HL-60 (cell line): Measurements from ENCODE around the gene TRAIP.
A peak's percentile ranks its signal among the peaks of the same experiment; 100 is the strongest.

ENCODE experiments used
- DNase-seq, 2 experiments: peaks; one replicate each; pipeline ENCODE4 v3.0.0-alpha.2; 2010 to 2020; ENCODE audit warnings: low read depth in 1 of 2, low spot score in 1 of 2
- H3K27ac ChIP-seq: fragments of 250-450 bp; sonication (Bioruptor Pico); replicated peaks from 2 replicates; pipeline ENCODE4 v1.5.1; 2020; ENCODE audit warnings: mild to moderate bottlenecking, moderate library complexity
- H3K27me3 ChIP-seq: fragments of 250-450 bp; sonication (Bioruptor Pico); 2 replicates; pipeline ENCODE4 v1.5.1; 2021; ENCODE audit warnings: mild to moderate bottlenecking, moderate library complexity; ENCODE audit not compliant: insufficient read depth, poor library complexity, severe bottlenecking
- H3K4me3 ChIP-seq: replicated peaks from 2 replicates; pipeline ENCODE4 v1.5.1; 2011; ENCODE audit warnings: mild to moderate bottlenecking, control low read depth, low read length; ENCODE audit not compliant: insufficient read depth
- CTCF ChIP-seq: IDR thresholded peaks from one replicate; pipeline ENCODE4 v1.5.1; 2011; ENCODE audit warnings: low read length, control low read depth, inconsistent platforms; ENCODE audit not compliant: insufficient read depth
- GABPA ChIP-seq: IDR thresholded peaks from 2 replicates; pipeline ENCODE4 v1.6.1; 2012; ENCODE audit warnings: low read depth
- POLR2AphosphoS5 ChIP-seq: IDR thresholded peaks from 2 replicates; pipeline ENCODE4 v1.6.1; 2012; ENCODE audit warnings: low read depth
- REST ChIP-seq: IDR thresholded peaks from 2 replicates; pipeline ENCODE4 v1.6.1; 2012; ENCODE audit warnings: low read depth; ENCODE audit not compliant: insufficient replicate concordance
- SPI1 ChIP-seq: IDR thresholded peaks from 2 replicates; pipeline ENCODE4 v1.6.1; 2012; ENCODE audit warnings: low read depth, mild to moderate bottlenecking, borderline replicate concordance

The TRAIP gene

DNA sequence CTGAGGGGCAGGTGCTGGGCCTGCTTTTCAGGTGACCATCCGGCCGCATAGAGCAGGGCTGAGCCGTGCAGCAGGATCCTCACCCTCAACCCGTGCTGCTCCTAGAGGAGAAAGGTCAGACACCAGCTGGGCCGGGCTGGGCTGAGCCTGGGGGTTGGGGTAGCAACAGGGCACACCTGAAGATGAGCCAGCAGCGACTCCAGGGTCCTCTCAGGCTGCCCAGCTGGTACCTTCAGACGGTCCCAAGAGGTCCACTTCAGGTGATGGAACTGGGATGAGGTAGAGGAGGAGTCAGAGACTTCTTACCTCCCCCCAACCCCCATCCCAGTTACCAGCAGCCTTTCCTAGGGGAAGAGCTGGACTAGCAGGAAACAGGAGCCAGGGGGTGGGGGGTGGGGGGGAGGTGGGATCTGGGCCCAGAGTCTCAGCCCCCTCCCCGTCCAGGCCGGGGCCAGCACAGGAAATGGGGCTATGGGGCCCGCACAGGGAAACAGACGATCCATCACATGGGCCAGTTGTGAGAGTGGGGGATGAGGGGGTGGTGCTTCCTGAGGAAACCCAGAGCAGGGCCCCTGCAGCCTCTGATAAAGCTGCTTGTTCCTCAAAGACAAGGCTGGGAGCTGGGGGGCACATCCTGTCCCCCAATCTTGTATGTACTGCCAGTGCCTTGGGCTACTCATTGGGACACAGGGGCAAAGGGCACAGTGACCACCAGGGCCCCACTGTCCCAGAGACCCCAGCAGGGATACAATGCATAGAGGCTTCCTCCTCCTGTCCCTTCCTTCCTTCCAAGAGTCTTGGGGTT lies 50.3 kb downstream of the TRAIP start:
- peak; percentile 56 to 90 for DNase-seq
- H3K4me3 ChIP-seq = peak overlapping the region; percentile 30

DNA sequence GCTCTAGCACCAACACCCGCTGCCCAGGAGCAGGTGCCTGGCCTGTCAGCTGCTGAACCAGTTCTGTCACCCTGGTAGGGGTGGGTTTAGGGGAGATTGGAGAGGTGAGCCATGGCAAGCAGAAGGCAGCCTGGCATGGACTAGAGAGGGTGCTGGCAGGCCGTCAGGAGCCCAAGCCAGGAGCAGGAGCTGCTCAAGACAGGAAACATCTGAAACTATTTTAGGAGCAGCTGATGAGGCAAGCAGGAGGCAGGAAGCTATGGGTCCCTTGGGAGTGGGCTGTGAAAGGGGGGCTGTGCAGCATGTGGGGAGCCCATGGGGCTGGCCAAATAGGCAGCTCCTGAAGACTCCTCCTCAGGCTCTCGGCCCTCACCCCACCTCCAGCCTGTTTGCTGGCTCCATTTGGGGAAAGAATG lies 51.0 kb downstream of the TRAIP start:
- TF ChIP-seq GABPA = 0 out of 2 replicates have a peak, but pooled peaks have one; percentile 18
- TF ChIP-seq CTCF = no peak
- peak; percentile 43 for TF ChIP-seq REST
- peak; percentile 93 for TF ChIP-seq POLR2AphosphoS5
- H3K27ac ChIP-seq = peak overlapping the region; percentile 89
- peak; percentile 74 to 88 for DNase-seq
- H3K4me3 ChIP-seq = peak overlapping the region; percentile 30
- no peaks in the 10 kb centered on the region for H3K27me3 ChIP-seq

More for the DNA sequence above, 50.3 kb downstream of the TRAIP start:
- TF ChIP-seq GABPA (no peak), REST (no peak), CTCF (no peak), SPI1 (peak; percentile 45; the same call in 1 of the 2 replicates), POLR2AphosphoS5 (peak; percentile 74)
- Histone ChIP-seq H3K27ac (peak overlapping the region; percentile 89), H3K27me3 (no peaks in the 10 kb centered on the region)

DNA sequence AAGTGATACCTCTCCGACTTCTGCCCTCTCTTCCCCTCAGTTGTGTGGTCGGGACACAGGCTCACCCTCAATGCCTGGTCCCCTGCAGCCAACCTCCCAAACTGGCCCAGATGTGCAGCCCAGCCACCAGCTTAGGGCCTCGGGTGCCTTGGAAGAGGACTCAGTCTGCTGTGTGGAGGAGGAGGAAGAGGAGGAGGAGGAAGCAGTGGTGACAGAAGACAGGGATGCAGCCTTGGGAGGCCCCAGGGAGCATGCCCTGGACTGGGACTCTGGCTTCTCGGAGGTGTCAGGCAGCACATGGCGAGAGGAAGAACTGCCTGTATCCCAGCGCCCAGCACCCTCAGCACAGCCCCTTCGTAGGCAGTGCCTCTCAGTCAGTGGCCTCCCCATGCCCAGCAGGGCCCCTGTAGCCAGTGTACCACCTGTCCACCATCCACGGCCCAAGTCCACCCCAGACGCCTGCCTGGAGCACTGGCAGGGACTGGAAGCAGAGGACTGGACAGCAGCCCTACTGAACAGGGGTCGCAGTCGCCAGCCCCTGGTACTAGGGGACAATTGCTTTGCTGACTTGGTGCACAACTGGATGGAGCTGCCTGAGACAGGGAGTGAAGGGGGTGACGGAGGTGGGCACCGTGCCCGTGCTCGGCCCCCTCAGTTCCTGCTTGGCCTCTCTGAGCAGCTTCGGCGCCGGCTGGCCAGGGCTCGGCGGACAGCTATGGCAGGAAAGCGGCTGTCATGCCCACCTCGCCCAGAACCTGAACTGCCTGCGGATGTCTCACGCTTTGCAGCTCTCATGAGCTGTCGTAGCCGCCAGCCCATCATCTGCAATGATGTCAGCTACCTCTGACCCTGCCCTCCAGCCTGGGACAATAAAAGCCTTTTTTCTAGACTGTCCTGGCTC lies 52.0 kb downstream of the TRAIP start:
- no peak for TF ChIP-seq GABPA
- TF ChIP-seq CTCF = no peak
- no peak for TF ChIP-seq POLR2AphosphoS5
- no peak for TF ChIP-seq REST
- TF ChIP-seq SPI1 = no peak
- no peaks in the 10 kb centered on the region for H3K27me3 ChIP-seq
- H3K4me3 ChIP-seq = peak overlapping the region; percentile 94
- peak in 1 of 2 experiments; percentile 33 for DNase-seq
- H3K27ac ChIP-seq = peak overlapping the region; percentile 89
